ENCODE results near the gene NDUFC2. TPM values are rescaled to one million over a fixed set of nuclear protein-coding genes. Genes with fewer than 3 reads are reported as not detected.

NDUFC2 gene
- total and polyA plus RNA-seq, 2 of the 8 experiments (the other 6 are each of a cell fraction or from before 2014, with no cell fraction given): 216 to 356 TPM

- no peak overlapping the region for H3K56ac ChIP-seq (replicated peaks; ENCODE audit: insufficient read length, low read depth, low read length)
- 96% methylated on average over 4 of the region's 4 CpGs; no CpG with 5 or more reads in 1 of the 2 experiments for WGBS, 2 experiments (ENCODE audit: extremely low coverage in 1 of 2, insufficient coverage in 1 of 2, insufficient read length in 1 of 2, insufficient replicate concordance in 2 of 2, low coverage in 1 of 2, low lambda C conversion rate in 2 of 2, missing lambda C conversion rate in 1 of 2)
- H4K91ac ChIP-seq (replicated peaks; ENCODE audit: insufficient read length, low read length): no peak overlapping the region
- H3K9me3 ChIP-seq (ENCODE audit: insufficient read depth in 2 of 2, low read depth in 1 of 2, low read length in 1 of 2): no peaks in the 10 kb centered on the region
- H3K14ac ChIP-seq (ENCODE audit: insufficient read length): no peak overlapping the region
- no peaks in the 10 kb centered on the region for H4K20me1 ChIP-seq (replicated peaks in 1 of 2; ENCODE audit: control insufficient read depth in 1 of 2, insufficient read depth in 2 of 2, low read length in 2 of 2)
- no peaks in the 10 kb centered on the region for H3K4me1 ChIP-seq (replicated peaks in 1 of 4; ENCODE audit: control insufficient read depth in 3 of 4, insufficient read depth in 4 of 4, low read length in 3 of 4)
- no peak overlapping the region for H3K4me3 ChIP-seq (ENCODE audit: extremely low read depth in 1 of 4, insufficient read depth in 2 of 4, low read depth in 3 of 4, low read length in 4 of 4)
- H2BK20ac ChIP-seq (ENCODE audit: low read length): no peak overlapping the region
- H3K23me2 ChIP-seq (ENCODE audit: low read depth, low read length): no peaks in the 10 kb centered on the region
- H3K79me2 ChIP-seq (ENCODE audit: control insufficient read depth in 1 of 2, insufficient read depth in 2 of 2, low read length in 2 of 2): no peaks in the 10 kb centered on the region
- H3K36me3 ChIP-seq (ENCODE audit: control insufficient read depth in 2 of 4, insufficient read depth in 4 of 4, low read length in 3 of 4): peaks cover 2 to 40% (median 12%) of the 10 kb centered on the region in 4 experiments; a peak in 7 of 8 replicates
- no peak overlapping the region for H3K27ac ChIP-seq (ENCODE audit: low read depth, low read length)
- H3K23ac ChIP-seq (ENCODE audit: insufficient read length): no peak overlapping the region
- ChIA-PET POLR2A (ENCODE audit: partially characterized antibody) (no interaction called here), CTCF (ENCODE audit: partially characterized antibody) (no interaction called here)
- no peak overlapping the region for H3K18ac ChIP-seq (ENCODE audit: extremely low read depth, low read length)
- H3K27me3 ChIP-seq (replicated peaks in 1 of 4; ENCODE audit: control insufficient read depth in 3 of 4, extremely low read depth in 1 of 4, insufficient read depth in 3 of 4, low read length in 3 of 4): no peaks in the 10 kb centered on the region
- no peak overlapping the region for H3K4ac ChIP-seq (replicated peaks; ENCODE audit: insufficient read length, low read depth, low read length)
- no peak overlapping the region for H4K5ac ChIP-seq (ENCODE audit: insufficient read length, low read depth, low read length)
- FAIRE-seq (no peak), DNase-seq (ENCODE audit: low read depth in 1 of 2, low spot score in 2 of 2) (no peak)
- H3K4me2 ChIP-seq (ENCODE audit: insufficient read depth in 1 of 2, low read depth in 2 of 2, low read length in 2 of 2): no peak overlapping the region
- H2BK5ac ChIP-seq (ENCODE audit: low read depth, low read length): no peak overlapping the region
- no peak overlapping the region for H2BK12ac ChIP-seq (ENCODE audit: low read depth, low read length)
- no peak overlapping the region for H2BK15ac ChIP-seq (ENCODE audit: low read length)
- H2BK120ac ChIP-seq (replicated peaks; ENCODE audit: low read depth, low read length): no peak overlapping the region
- no peak overlapping the region for H4K8ac ChIP-seq (ENCODE audit: extremely low read depth, insufficient read depth, low read length)
- H3K9ac ChIP-seq (replicated peaks in 1 of 4; ENCODE audit: extremely low read depth in 1 of 4, low read depth in 3 of 4, low read length in 3 of 4): no peak overlapping the region
- H2AFZ ChIP-seq (ENCODE audit: low read length): no peak overlapping the region
- no peaks in the 10 kb centered on the region for H3K79me1 ChIP-seq (ENCODE audit: low read depth, low read length)
- H2AK5ac ChIP-seq (ENCODE audit: low read depth, low read length): no peak overlapping the region
- no peak for TF ChIP-seq EP300 (IDR thresholded peaks at IDR 0.05; ENCODE audit: borderline replicate concordance in 1 of 2, low read depth in 2 of 2, low read length in 2 of 2)
- no peak for TF ChIP-seq HDAC6 (IDR thresholded peaks at IDR 0.05; ENCODE audit: low read depth, low read length)
- TF ChIP-seq SRF (IDR thresholded peaks at IDR 0.05; ENCODE audit: low read depth, low read length): no peak
- TF ChIP-seq JUN (IDR thresholded peaks at IDR 0.05; ENCODE audit: low read depth, low read length): no peak
- TF ChIP-seq SAP30 (IDR thresholded peaks at IDR 0.05; ENCODE audit: insufficient read depth, insufficient replicate concordance, low read length): no peak
- TF ChIP-seq, protein P1, sequence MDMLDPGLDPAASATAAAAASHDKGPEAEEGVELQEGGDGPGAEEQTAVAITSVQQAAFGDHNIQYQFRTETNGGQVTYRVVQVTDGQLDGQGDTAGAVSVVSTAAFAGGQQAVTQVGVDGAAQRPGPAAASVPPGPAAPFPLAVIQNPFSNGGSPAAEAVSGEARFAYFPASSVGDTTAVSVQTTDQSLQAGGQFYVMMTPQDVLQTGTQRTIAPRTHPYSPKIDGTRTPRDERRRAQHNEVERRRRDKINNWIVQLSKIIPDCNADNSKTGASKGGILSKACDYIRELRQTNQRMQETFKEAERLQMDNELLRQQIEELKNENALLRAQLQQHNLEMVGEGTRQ (IDR thresholded peaks at IDR 0.05; ENCODE audit: low read length): no peak
- no peak for TF ChIP-seq ATF3 (IDR thresholded peaks at IDR 0.05; ENCODE audit: insufficient read depth, low read depth, low read length)
- no peak for TF ChIP-seq MAX (IDR thresholded peaks at IDR 0.05)
- no peak for TF ChIP-seq POU5F1 (IDR thresholded peaks at IDR 0.05; ENCODE audit: low read depth, low read length)
- no peak for TF ChIP-seq HDAC2 (IDR thresholded peaks at IDR 0.05; ENCODE audit: borderline replicate concordance in 1 of 2, low read depth in 2 of 2, low read length in 2 of 2)
- TF ChIP-seq YY1 (IDR thresholded peaks at IDR 0.05; ENCODE audit: low read depth, low read length): no peak
- no peak for TF ChIP-seq BACH1 (IDR thresholded peaks at IDR 0.05; ENCODE audit: low read length)
Measured at GRCh38 chr11:78099666-78100065, 20.0 kb upstream of the NDUFC2 start.

Data from H1 (cell line).